ENCODE results near the gene TBC1D16. TPM values are rescaled to one million over a fixed set of nuclear protein-coding genes. Genes with fewer than 3 reads are reported as not detected.
"Not testable (repeated sequence)": the region's sequence is repeated elsewhere in the genome, so short reads cannot be mapped to it uniquely, and the experiment has no call there.

Gene TBC1D16
- total RNA-seq, 6 experiments from 2014 or later = 5.8 to 21.0 (median 14.4) TPM

GRCh38 chr17:79997011-79997660 lies 38.5 kb downstream of the TBC1D16 start:
- ATAC-seq = peak; percentile 4 to 16 (median 12)
- TF ChIP-seq POLR2A (IDR thresholded peaks at IDR 0.05) (no peak), CTCF (IDR thresholded peaks at IDR 0.05) (no peak)
- intact Hi-C loops (cut with DNase I) = no loop called here
- Histone ChIP-seq H3K4me1 (peaks cover 0 to 21% (median 12%) of the 10 kb centered on the region in 4 donors), H3K9me3 (no peaks in the 10 kb centered on the region), H3K4me3 (no peak overlapping the region), H3K27me3 (no peaks in the 10 kb centered on the region), H3K27ac (peak overlapping the region; percentile 24 to 33 (median 24)), H3K36me3 (no peaks in the 10 kb centered on the region)
- DNase-seq = no peak
- 54% methylated on average over 15 of the region's 15 CpGs for WGBS (ENCODE audit: insufficient coverage, low coverage, low lambda C conversion rate, missing lambda C conversion rate)

DNA sequence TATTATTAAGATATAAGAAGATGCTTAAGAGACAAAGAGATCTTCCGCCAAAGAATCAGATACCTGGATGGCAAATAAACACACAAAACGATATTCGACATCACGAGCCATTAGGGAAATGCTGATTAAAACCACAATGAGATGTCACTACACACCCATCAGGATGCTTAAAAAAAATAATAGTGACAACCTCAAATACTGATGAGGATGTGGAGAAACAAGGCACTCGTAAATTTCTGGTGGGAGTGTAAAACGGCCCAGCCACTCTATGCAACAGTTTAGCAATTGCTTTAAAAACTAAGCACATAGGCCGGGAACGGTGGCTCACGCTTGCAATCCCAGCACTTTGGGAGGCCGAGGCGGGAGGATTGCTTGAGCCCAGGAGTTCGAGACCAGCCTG lies 39.4 kb downstream of the TBC1D16 start:
- intact Hi-C loops (cut with DNase I) = no loop called here
- DNase-seq (no peak), ATAC-seq (no peak)
- peaks cover 0 to 28% (median 16%) of the 10 kb centered on the region in 4 donors for H3K4me1 ChIP-seq
- peak overlapping the region in 1 of 3 donors; percentile 24 for H3K27ac ChIP-seq
- whole genome bisulfite sequencing (ENCODE audit: insufficient coverage, low coverage, low lambda C conversion rate, missing lambda C conversion rate) = 82% methylated on average over 12 of the region's 12 CpGs
- H3K4me3 ChIP-seq = no peak overlapping the region
- no peaks in the 10 kb centered on the region for H3K27me3 ChIP-seq
- H3K9me3 ChIP-seq = no peaks in the 10 kb centered on the region
- TF ChIP-seq POLR2A (IDR thresholded peaks at IDR 0.05) = no peak
- no peak for TF ChIP-seq CTCF (IDR thresholded peaks at IDR 0.05)
- no peaks in the 10 kb centered on the region for H3K36me3 ChIP-seq

- DNase-seq (no peak), ATAC-seq (no peak)
- no peaks in the 10 kb centered on the region for H3K36me3 ChIP-seq
- no peak for TF ChIP-seq POLR2A (IDR thresholded peaks at IDR 0.05)
- TF ChIP-seq CTCF (IDR thresholded peaks at IDR 0.05) = no peak
- intact Hi-C loops (cut with DNase I) = no loop called here
- H3K4me1 ChIP-seq = peaks cover 0 to 34% (median 19%) of the 10 kb centered on the region in 4 donors
- no peak overlapping the region for H3K4me3 ChIP-seq
- H3K27ac ChIP-seq = no peak overlapping the region
- no peaks in the 10 kb centered on the region for H3K27me3 ChIP-seq
- 98% methylated on average over 7 of the region's 8 CpGs for WGBS (ENCODE audit: insufficient coverage, low coverage, low lambda C conversion rate, missing lambda C conversion rate)
- H3K9me3 ChIP-seq = no peaks in the 10 kb centered on the region
Measured at GRCh38 chr17:79995696-79996095, 40.0 kb downstream of the TBC1D16 start.

DNA sequence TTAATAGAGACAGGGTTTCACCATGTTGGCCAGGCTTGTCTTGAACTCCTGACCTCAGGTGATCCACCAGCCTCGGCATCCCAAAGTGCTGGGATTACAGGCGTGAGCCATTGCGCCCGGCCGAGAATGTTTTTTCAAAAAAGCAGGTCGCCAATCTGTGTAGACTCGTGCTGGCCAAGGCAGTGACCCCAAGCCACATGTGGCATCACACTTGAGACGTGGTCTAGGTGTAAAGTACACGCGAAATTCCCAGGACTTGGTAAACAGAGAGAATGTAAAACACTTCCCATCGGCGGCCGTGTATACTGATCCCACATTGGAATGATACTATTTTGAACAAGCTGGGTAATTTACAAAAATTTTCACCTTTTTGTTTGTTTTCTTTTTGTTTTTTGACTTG lies 41.1 kb downstream of the TBC1D16 start:
- Histone ChIP-seq H3K27me3 (no peaks in the 10 kb centered on the region), H3K4me1 (peaks cover 0 to 45% (median 24%) of the 10 kb centered on the region in 4 donors), H3K27ac (no peak overlapping the region), H3K36me3 (no peaks in the 10 kb centered on the region), H3K9me3 (no peaks in the 10 kb centered on the region), H3K4me3 (no peak overlapping the region)
- intact Hi-C loops (cut with DNase I) = no loop called here
- WGBS (ENCODE audit: insufficient coverage, low coverage, low lambda C conversion rate, missing lambda C conversion rate) = 88% methylated on average over 10 of the region's 13 CpGs
- DNase-seq (no peak), ATAC-seq (no peak)
- TF ChIP-seq POLR2A (IDR thresholded peaks at IDR 0.05) = no peak
- no peak for TF ChIP-seq CTCF (IDR thresholded peaks at IDR 0.05)

DNA sequence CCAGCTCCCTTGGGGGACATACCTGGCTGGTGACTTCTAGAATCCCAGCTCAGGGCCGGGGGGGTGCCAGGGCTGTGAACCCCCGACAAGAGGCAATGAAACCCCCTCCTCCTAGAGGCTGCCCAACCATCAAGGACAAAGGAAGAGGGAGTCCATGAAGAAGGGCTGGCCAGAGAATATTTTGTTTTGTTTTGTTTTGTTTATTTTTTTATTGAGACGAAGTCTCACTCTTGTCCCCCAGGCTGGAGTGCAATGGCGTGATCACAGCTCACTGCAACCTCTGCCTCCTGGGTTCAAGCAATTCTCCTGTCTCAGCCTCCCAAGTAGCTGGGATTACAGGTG lies 41.5 kb downstream of the TBC1D16 start:
- intact Hi-C loops (cut with DNase I); H3K9me3 ChIP-seq; ATAC-seq; H3K27me3 ChIP-seq; H3K36me3 ChIP-seq; H3K4me3 ChIP-seq; DNase-seq: not testable (repeated sequence)
- Histone ChIP-seq H3K4me1 (peaks cover 0 to 49% (median 27%) of the 10 kb centered on the region in 4 donors), H3K27ac (peak overlapping the region in 2 of 3 donors; percentile 62 to 89)
- WGBS (ENCODE audit: insufficient coverage, low coverage, low lambda C conversion rate, missing lambda C conversion rate) = 67% methylated on average over 3 of the region's 4 CpGs

Measured in right lobe of liver (tissue), 6 donors.